ENCODE results near the gene SAP30BP.

DNA sequence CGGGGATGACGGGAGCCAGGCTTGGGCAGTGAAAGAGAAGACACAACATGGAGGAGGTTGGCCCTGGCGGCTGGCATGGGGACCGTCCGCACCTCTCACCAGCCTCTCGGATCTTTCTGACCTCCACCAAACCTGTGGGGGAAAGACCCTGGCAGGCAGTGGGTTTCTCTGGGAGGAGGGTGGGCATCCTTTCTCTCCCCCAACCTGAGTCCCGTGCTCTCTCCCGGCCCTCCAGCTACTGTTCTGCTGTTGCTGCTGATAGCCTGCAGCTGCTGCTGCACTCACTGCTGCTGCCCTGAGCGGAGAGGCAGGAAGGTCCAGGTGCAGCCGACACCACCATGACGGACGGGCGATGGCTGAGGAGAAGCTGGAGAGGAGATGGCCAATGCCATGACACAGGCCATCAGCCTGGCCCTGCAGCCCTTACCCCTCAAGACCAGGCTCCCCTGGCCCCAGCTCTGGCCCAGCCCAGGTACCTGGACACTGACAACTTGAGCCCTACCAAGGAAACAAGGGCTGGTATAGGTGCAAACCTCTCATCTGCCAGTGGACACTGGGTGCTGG, 26.5 kb upstream of the SAP30BP start:
- TF ChIP-seq, protein P1, sequence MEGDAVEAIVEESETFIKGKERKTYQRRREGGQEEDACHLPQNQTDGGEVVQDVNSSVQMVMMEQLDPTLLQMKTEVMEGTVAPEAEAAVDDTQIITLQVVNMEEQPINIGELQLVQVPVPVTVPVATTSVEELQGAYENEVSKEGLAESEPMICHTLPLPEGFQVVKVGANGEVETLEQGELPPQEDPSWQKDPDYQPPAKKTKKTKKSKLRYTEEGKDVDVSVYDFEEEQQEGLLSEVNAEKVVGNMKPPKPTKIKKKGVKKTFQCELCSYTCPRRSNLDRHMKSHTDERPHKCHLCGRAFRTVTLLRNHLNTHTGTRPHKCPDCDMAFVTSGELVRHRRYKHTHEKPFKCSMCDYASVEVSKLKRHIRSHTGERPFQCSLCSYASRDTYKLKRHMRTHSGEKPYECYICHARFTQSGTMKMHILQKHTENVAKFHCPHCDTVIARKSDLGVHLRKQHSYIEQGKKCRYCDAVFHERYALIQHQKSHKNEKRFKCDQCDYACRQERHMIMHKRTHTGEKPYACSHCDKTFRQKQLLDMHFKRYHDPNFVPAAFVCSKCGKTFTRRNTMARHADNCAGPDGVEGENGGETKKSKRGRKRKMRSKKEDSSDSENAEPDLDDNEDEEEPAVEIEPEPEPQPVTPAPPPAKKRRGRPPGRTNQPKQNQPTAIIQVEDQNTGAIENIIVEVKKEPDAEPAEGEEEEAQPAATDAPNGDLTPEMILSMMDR (IDR thresholded peaks at IDR 0.05; ENCODE audit: low read depth, low read length) = no peak
- no peak for TF ChIP-seq EZH2phosphoT487 (IDR thresholded peaks at IDR 0.05; ENCODE audit: low read depth)
